Right lobe of liver (tissue), 4 donors: ENCODE results near the gene IGF2BP3.

ENCODE experiments used
- POLR2A ChIP-seq: fragments of 450-650 bp; IDR thresholded peaks from one replicate; pipeline ENCODE4 v1.6.1; 2017; ENCODE audit warnings: antibody characterized with exemption, mild to moderate bottlenecking
- TF ChIP-seq, protein P1 (sequence below), 4 donors: fragments of 200-600 bp in 3 of 4; fragments of 450-650 bp in 1 of 4; IDR thresholded peaks; one replicate each; pipeline versions ENCODE4 v1.5.1 to v1.8.0; 2016 to 2022; ENCODE audit warnings: antibody characterized with exemption in 4 of 4, mild to moderate bottlenecking in 2 of 4
- donor health status: DM: no; HTN: no; CAD: no.
- donor health status: DM: no; HTN: no; CAD: no.
- donor health status: DM: no; HTN: yes; CAD: no.

DNA sequence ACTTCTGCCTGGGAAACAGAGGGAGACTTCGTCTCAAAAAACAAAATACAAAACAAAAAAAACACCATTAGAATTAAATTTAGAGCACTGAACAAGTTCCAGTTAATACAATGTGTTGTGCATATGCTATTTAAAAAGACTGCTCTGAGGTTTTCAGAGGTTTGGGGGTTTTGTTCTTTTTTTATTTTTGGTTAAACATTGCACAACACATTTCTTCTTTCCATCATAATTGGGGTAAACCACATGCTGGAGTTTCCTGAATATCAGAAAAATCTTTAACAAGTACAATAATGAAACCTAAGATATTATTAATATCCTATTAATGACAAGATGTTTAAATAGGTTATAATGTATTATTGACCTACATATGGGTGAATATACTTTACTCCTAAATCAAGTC is 26.3 kb downstream of the IGF2BP3 start:
- TF ChIP-seq, protein P1, sequence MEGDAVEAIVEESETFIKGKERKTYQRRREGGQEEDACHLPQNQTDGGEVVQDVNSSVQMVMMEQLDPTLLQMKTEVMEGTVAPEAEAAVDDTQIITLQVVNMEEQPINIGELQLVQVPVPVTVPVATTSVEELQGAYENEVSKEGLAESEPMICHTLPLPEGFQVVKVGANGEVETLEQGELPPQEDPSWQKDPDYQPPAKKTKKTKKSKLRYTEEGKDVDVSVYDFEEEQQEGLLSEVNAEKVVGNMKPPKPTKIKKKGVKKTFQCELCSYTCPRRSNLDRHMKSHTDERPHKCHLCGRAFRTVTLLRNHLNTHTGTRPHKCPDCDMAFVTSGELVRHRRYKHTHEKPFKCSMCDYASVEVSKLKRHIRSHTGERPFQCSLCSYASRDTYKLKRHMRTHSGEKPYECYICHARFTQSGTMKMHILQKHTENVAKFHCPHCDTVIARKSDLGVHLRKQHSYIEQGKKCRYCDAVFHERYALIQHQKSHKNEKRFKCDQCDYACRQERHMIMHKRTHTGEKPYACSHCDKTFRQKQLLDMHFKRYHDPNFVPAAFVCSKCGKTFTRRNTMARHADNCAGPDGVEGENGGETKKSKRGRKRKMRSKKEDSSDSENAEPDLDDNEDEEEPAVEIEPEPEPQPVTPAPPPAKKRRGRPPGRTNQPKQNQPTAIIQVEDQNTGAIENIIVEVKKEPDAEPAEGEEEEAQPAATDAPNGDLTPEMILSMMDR (IDR thresholded peaks at IDR 0.05) = no peak
- TF ChIP-seq POLR2A = no peak
